Measurements from ENCODE around the gene CCDC57.

DNA sequence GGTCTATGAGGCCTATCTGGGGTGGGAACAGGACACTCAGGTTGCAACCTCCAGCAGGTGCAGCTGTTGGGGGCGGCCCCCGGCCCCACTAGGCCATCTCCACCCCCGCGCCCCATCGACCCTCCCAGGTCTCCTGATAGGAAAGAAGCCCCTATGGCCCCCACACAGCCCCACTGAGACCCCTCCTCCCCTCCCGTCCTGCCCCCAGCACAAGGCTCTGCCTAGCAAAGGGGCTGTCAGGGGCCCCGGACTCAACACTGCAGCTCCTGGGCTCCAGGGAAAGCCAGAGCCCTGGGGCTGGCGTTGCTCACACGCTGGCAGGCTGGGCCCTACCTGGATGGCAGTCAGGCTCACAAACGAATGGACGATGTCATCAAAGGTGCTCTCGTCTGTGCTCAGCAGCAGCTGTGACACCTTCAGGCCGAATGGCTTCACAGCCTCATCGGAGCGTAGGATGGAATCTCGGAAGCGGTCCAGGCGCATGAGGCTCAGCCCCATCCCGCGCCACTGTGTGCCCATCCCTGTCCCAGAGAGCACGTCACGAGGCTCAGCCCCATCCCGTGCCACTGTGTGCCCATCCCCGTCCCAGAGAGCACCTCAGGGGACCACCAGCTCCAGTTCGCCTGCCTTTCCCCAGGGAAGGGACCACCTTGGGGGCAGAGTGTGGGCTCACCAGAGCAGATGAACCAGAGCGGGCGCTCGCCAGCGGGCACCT, 121.9 kb downstream of the CCDC57 start:
- no peak for TF ChIP-seq REST (IDR thresholded peaks at IDR 0.05; ENCODE audit: insufficient read depth in 1 of 2, low read depth in 2 of 2, low read length in 2 of 2)
- no peak for TF ChIP-seq POLR2AphosphoS5 (IDR thresholded peaks at IDR 0.05; ENCODE audit: low read depth, low read length)

Measured in PFSK-1 (cell line).